ENCODE measurements around the gene BRPF3. TPM values are rescaled to one million over a fixed set of nuclear protein-coding genes. Genes with fewer than 3 reads are reported as not detected.

BRPF3 gene
- total RNA-seq, 1 donor from 2014 or later = 32.0 TPM

DNA sequence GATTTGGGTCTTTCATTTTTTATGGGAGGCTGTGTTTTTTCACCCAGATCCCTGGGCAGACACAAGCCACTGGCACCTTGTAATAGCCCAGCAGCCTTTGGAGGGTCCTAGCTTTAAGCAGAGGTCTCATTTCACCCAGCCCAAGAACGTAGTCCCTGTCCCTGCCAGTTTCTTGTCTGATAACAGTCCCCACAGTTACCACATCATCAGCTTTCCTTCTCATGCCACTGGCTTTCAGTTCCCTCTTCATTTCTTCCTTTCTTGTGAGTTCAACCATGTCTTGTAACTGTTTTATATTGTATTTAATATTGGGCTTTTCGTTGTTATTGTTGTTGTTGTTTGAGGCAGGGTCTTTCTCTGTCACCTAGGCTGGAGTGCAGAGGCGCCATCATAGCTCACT, 83.9 kb downstream of the BRPF3 start:
- FAIRE-seq (no peak), DNase-seq (ENCODE audit: low read depth) (no peak)
- Histone ChIP-seq H3K27ac (ENCODE audit: low read depth, low read length) (no peak overlapping the region), H3K79me2 (ENCODE audit: insufficient read depth, low read length) (no peaks in the 10 kb centered on the region), H3K27me3 (ENCODE audit: insufficient read depth, low read length) (peaks cover 67% of the 10 kb centered on the region), H3K4me3 (ENCODE audit: insufficient read depth, low read depth, low read length) (no peak overlapping the region), H3K4me2 (ENCODE audit: low read length) (no peak overlapping the region), H2AFZ (ENCODE audit: low read depth, low read length) (no peak overlapping the region), H3K9ac (ENCODE audit: low read length) (no peak overlapping the region), H4K20me1 (ENCODE audit: insufficient read depth, low read length) (no peaks in the 10 kb centered on the region), H3K9me3 (ENCODE audit: insufficient read depth, low read depth, low read length) (no peaks in the 10 kb centered on the region), H3K4me1 (ENCODE audit: insufficient read depth, low read length) (no peaks in the 10 kb centered on the region), H3K36me3 (ENCODE audit: insufficient read depth, low read length) (no peaks in the 10 kb centered on the region)
- Mint-ChIP-seq H3K4me1 (ENCODE audit: low read depth, unreplicated experiment) (no peaks in the 10 kb centered on the region), H3K4me3 (ENCODE audit: unreplicated experiment) (no peak overlapping the region), H3K9me3 (ENCODE audit: unreplicated experiment) (peaks cover 2% of the 10 kb centered on the region), H3K27me3 (ENCODE audit: low read depth, unreplicated experiment) (peaks cover 68% of the 10 kb centered on the region), H3K36me3 (ENCODE audit: low read depth, unreplicated experiment) (no peaks in the 10 kb centered on the region), H3K27ac (ENCODE audit: unreplicated experiment) (no peak overlapping the region)
- TF ChIP-seq EZH2 (IDR thresholded peaks at IDR 0.05; ENCODE audit: insufficient read depth, low read length) = no peak
- TF ChIP-seq CTCF (IDR thresholded peaks at IDR 0.05; ENCODE audit: insufficient read depth, low read depth, low read length) = no peak

GRCh38 chr6:36280983-36281382, 84.4 kb downstream of the BRPF3 start:
- Histone ChIP-seq H3K4me1 (ENCODE audit: insufficient read depth, low read length) (no peaks in the 10 kb centered on the region), H2AFZ (ENCODE audit: low read depth, low read length) (no peak overlapping the region), H3K79me2 (ENCODE audit: insufficient read depth, low read length) (no peaks in the 10 kb centered on the region), H3K27ac (ENCODE audit: low read depth, low read length) (no peak overlapping the region), H3K9me3 (ENCODE audit: insufficient read depth, low read depth, low read length) (no peaks in the 10 kb centered on the region), H3K36me3 (ENCODE audit: insufficient read depth, low read length) (no peaks in the 10 kb centered on the region), H3K27me3 (ENCODE audit: insufficient read depth, low read length) (peaks cover 70% of the 10 kb centered on the region), H3K4me3 (ENCODE audit: insufficient read depth, low read depth, low read length) (no peak overlapping the region), H3K9ac (ENCODE audit: low read length) (no peak overlapping the region), H3K4me2 (ENCODE audit: low read length) (no peak overlapping the region), H4K20me1 (ENCODE audit: insufficient read depth, low read length) (no peaks in the 10 kb centered on the region)
- Mint-ChIP-seq H3K4me1 (ENCODE audit: low read depth, unreplicated experiment) (no peaks in the 10 kb centered on the region), H3K36me3 (ENCODE audit: low read depth, unreplicated experiment) (no peaks in the 10 kb centered on the region), H3K27me3 (ENCODE audit: low read depth, unreplicated experiment) (peaks cover 72% of the 10 kb centered on the region), H3K4me3 (ENCODE audit: unreplicated experiment) (no peak overlapping the region), H3K9me3 (ENCODE audit: unreplicated experiment) (peaks cover 2% of the 10 kb centered on the region), H3K27ac (ENCODE audit: unreplicated experiment) (no peak overlapping the region)
- DNase-seq (ENCODE audit: low read depth) = no peak
- FAIRE-seq = no peak
- no peak for TF ChIP-seq CTCF (IDR thresholded peaks at IDR 0.05; ENCODE audit: insufficient read depth, low read depth, low read length)
- TF ChIP-seq EZH2 (IDR thresholded peaks at IDR 0.05; ENCODE audit: insufficient read depth, low read length) = no peak

Other genes starting within 250 kb of the BRPF3 start
- gene SLC26A8, start 172.1 kb upstream of the BRPF3 start, total RNA-seq = not detected in 2 replicates
- 40.5 and 41.3 TPM in 2 replicates for gene MAPK14, start 168.9 kb upstream of the BRPF3 start, total RNA-seq
- 4.5 and 5.8 TPM in 2 replicates for gene MAPK13, start 66.2 kb upstream of the BRPF3 start, total RNA-seq
- not detected in 2 replicates for gene PNPLA1, start 73.3 kb downstream of the BRPF3 start, total RNA-seq
- gene BNIP5, start 140.1 kb downstream of the BRPF3 start, total RNA-seq = not detected in 2 replicates
- 1.9 and 2.4 TPM in 2 replicates for gene ETV7, start 190.9 kb downstream of the BRPF3 start, total RNA-seq
- 0.09 and 0.14 TPM in 2 replicates for gene PXT1, start 246.1 kb downstream of the BRPF3 start, total RNA-seq
- 54.8 and 56.7 TPM in 2 replicates for gene KCTD20, start 246.3 kb downstream of the BRPF3 start, total RNA-seq

All from astrocyte (in vitro differentiated cells and primary cell).